ENCODE measurements around the gene PEX11A. TPM values are rescaled to one million over a fixed set of nuclear protein-coding genes. Genes with fewer than 3 reads are reported as not detected.

The PEX11A gene
- total RNA-seq, 1 donor from 2014 or later: 10.1 TPM

- Histone ChIP-seq H3K27ac (no peak overlapping the region), H3K9me3 (no peaks in the 10 kb centered on the region), H3K4me3 (no peak overlapping the region), H3K36me3 (no peaks in the 10 kb centered on the region), H3K4me1 (no peaks in the 10 kb centered on the region), H3K27me3 (ENCODE audit: low read depth) (no peaks in the 10 kb centered on the region)
- DNase-seq (no peak), ATAC-seq (peak; percentile 68 to 72)
- intact Hi-C loops (cut with DNase I): no loop called here
- no peak for TF ChIP-seq CTCF (IDR thresholded peaks at IDR 0.05)
Observed at GRCh38 chr15:89728254-89728653, 37.7 kb upstream of the PEX11A start.

DNA sequence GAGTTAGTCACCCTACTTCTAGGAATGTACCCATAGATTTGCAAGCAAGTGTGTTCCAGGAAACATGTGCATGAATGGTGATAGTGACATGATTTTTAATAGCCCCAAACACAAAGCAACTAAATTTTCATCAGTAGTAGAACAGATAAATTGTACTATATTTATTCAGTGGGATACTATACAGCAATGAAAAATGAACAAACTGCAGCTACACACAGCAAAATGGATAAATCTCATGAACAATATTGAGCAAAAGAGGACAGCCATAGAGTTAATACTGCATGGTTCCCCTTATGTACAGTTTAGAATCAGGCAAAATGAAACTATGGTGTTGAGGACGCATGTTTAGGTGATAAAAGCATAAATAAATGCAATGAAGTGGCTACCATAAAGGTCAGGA lies 34.5 kb upstream of the PEX11A start:
- intact Hi-C loops (cut with DNase I): no loop called here
- no peaks in the 10 kb centered on the region for H3K9me3 ChIP-seq

DNA sequence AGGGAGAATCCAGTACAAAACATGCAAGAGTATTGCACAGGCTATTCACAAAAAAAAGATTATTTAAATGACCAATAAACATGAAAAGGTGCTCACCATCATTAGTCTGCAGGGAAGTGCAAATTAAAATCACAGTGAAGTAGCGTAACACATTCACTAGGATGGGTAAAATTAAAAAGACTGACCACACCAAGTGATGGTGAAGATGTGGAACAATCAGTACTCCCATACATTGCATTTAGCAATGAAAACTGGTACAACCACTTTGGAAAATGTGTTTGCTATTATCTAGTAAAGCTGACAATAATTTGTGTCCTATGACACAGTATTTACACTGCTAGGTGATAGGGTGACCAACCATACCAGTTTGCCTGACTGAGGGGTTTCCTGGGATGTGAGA lies 34.1 kb upstream of the PEX11A start:
- TF ChIP-seq CTCF (IDR thresholded peaks at IDR 0.05): no peak
- Histone ChIP-seq H3K4me1 (no peaks in the 10 kb centered on the region), H3K27ac (no peak overlapping the region), H3K4me3 (no peak overlapping the region), H3K9me3 (no peaks in the 10 kb centered on the region), H3K27me3 (ENCODE audit: low read depth) (no peaks in the 10 kb centered on the region), H3K36me3 (no peaks in the 10 kb centered on the region)
- intact Hi-C loops (cut with DNase I): no loop called here
- no peak for ATAC-seq
- no peak for DNase-seq

More for the DNA sequence above, 34.5 kb upstream of the PEX11A start:
- DNase-seq (no peak), ATAC-seq (no peak)
- H3K27me3 ChIP-seq (ENCODE audit: low read depth): no peaks in the 10 kb centered on the region
- TF ChIP-seq CTCF (IDR thresholded peaks at IDR 0.05): no peak
- H3K4me1 ChIP-seq: no peaks in the 10 kb centered on the region
- no peak overlapping the region for H3K27ac ChIP-seq
- H3K4me3 ChIP-seq: no peak overlapping the region
- no peaks in the 10 kb centered on the region for H3K36me3 ChIP-seq

- no peaks in the 10 kb centered on the region for H3K27me3 ChIP-seq (ENCODE audit: low read depth)
- no peak for TF ChIP-seq CTCF (IDR thresholded peaks at IDR 0.05)
- no peak overlapping the region for H3K4me3 ChIP-seq
- no peaks in the 10 kb centered on the region for H3K36me3 ChIP-seq
- H3K4me1 ChIP-seq: no peaks in the 10 kb centered on the region
- no peaks in the 10 kb centered on the region for H3K9me3 ChIP-seq
- ATAC-seq (no peak), DNase-seq (no peak)
- intact Hi-C loops (cut with DNase I): no loop called here
- H3K27ac ChIP-seq: no peak overlapping the region
Observed at GRCh38 chr15:89723031-89723430, 32.5 kb upstream of the PEX11A start.

DNA sequence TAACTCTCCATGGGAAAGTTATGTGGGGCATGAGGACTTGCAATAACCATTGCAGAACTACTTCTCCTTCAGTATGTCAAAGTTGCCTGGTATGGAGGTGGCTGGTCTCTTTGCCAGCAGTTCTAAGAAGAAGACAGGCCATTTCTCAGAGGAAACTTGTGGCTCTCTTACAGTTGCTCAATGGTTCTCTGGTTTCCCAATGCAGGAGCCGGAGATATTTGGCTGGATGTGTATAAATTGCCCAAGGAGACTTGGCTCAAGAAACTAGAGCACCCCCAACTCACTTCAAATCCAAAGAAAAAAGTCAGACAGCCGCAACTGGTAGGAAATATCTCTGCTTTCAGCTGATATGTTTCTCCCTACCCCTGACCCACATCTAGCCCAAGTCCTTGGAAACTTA lies 24.2 kb upstream of the PEX11A start:
- Histone ChIP-seq H3K9me3 (no peaks in the 10 kb centered on the region), H3K27me3 (ENCODE audit: low read depth) (no peaks in the 10 kb centered on the region), H3K36me3 (no peaks in the 10 kb centered on the region), H3K4me3 (no peak overlapping the region), H3K4me1 (no peaks in the 10 kb centered on the region), H3K27ac (no peak overlapping the region)
- no peak for TF ChIP-seq CTCF (IDR thresholded peaks at IDR 0.05)
- DNase-seq (no peak), ATAC-seq (peak; percentile 57 to 60)
- intact Hi-C loops (cut with DNase I): no loop called here

- H3K27me3 ChIP-seq (ENCODE audit: low read depth): no peaks in the 10 kb centered on the region
- H3K27ac ChIP-seq: no peak overlapping the region
- no peak for TF ChIP-seq CTCF (IDR thresholded peaks at IDR 0.05)
- no peaks in the 10 kb centered on the region for H3K36me3 ChIP-seq
- ATAC-seq (peak in 1 of 2 donors; percentile 62), DNase-seq (no peak)
- no peaks in the 10 kb centered on the region for H3K4me1 ChIP-seq
- no peaks in the 10 kb centered on the region for H3K9me3 ChIP-seq
- H3K4me3 ChIP-seq: no peak overlapping the region
- intact Hi-C loops (cut with DNase I): no loop called here
Observed at GRCh38 chr15:89707577-89707976, 17.0 kb upstream of the PEX11A start.

Data from lower lobe of right lung (tissue), 2 donors.